ENCODE results near the gene COP1. TPM values are rescaled to one million over a fixed set of nuclear protein-coding genes. Genes with fewer than 3 reads are reported as not detected.

Gene COP1
- total RNA-seq, 2 donors from 2014 or later, result 52.2 to 70.7 TPM

GRCh38 chr1:176144526-176144925, 62.6 kb downstream of the COP1 start:
- intact Hi-C loops (cut with DNase I), result no loop called here
- Histone ChIP-seq H3K27ac (no peak overlapping the region), H3K9me3 (no peaks in the 10 kb centered on the region), H3K27me3 (no peaks in the 10 kb centered on the region), H3K36me3 (no peaks in the 10 kb centered on the region), H3K9ac (ENCODE audit: low read depth in 2 of 2, low read length in 2 of 2) (no peak overlapping the region), H3K4me3 (no peak overlapping the region), H3K4me1 (no peaks in the 10 kb centered on the region)
- DNase-seq, result no peak
- TF ChIP-seq CTCF (IDR thresholded peaks at IDR 0.05), result no peak

GRCh38 chr1:176142973-176143372, 64.1 kb downstream of the COP1 start:
- Histone ChIP-seq H3K9me3 (no peaks in the 10 kb centered on the region), H3K9ac (ENCODE audit: low read depth in 2 of 2, low read length in 2 of 2) (no peak overlapping the region), H3K4me1 (no peaks in the 10 kb centered on the region), H3K4me3 (no peak overlapping the region), H3K27ac (no peak overlapping the region), H3K27me3 (no peaks in the 10 kb centered on the region), H3K36me3 (no peaks in the 10 kb centered on the region)
- no peak for TF ChIP-seq CTCF (IDR thresholded peaks at IDR 0.05)
- intact Hi-C loops (cut with DNase I), result no loop called here
- no peak for DNase-seq

- no peak for DNase-seq
- Histone ChIP-seq H3K4me1 (no peaks in the 10 kb centered on the region), H3K27ac (no peak overlapping the region), H3K27me3 (no peaks in the 10 kb centered on the region), H3K36me3 (no peaks in the 10 kb centered on the region), H3K4me3 (no peak overlapping the region), H3K9ac (ENCODE audit: low read depth in 2 of 2, low read length in 2 of 2) (no peak overlapping the region), H3K9me3 (no peaks in the 10 kb centered on the region)
- intact Hi-C loops (cut with DNase I), result no loop called here
- no peak for TF ChIP-seq CTCF (IDR thresholded peaks at IDR 0.05)
These were observed 65.6 kb downstream of the COP1 start for GRCh38 chr1:176141449-176141848.

- no peak overlapping the region for H3K27ac ChIP-seq
- no peaks in the 10 kb centered on the region for H3K9me3 ChIP-seq
- no peaks in the 10 kb centered on the region for H3K27me3 ChIP-seq
- H3K4me3 ChIP-seq, result no peak overlapping the region
- H3K36me3 ChIP-seq, result no peaks in the 10 kb centered on the region
- no peak for DNase-seq
- H3K9ac ChIP-seq (ENCODE audit: low read depth in 2 of 2, low read length in 2 of 2), result no peak overlapping the region
- no peaks in the 10 kb centered on the region for H3K4me1 ChIP-seq
- intact Hi-C loops (cut with DNase I), result no loop called here
- TF ChIP-seq CTCF (IDR thresholded peaks at IDR 0.05), result no peak
These were observed 70.2 kb downstream of the COP1 start for GRCh38 chr1:176136891-176137290.

- no peak overlapping the region for H3K9ac ChIP-seq (ENCODE audit: low read depth in 2 of 2, low read length in 2 of 2)
- TF ChIP-seq CTCF (IDR thresholded peaks at IDR 0.05), result no peak
- H3K4me1 ChIP-seq, result no peaks in the 10 kb centered on the region
- no peak overlapping the region for H3K27ac ChIP-seq
- no peak overlapping the region for H3K4me3 ChIP-seq
- no peaks in the 10 kb centered on the region for H3K27me3 ChIP-seq
- no peaks in the 10 kb centered on the region for H3K9me3 ChIP-seq
- no peaks in the 10 kb centered on the region for H3K36me3 ChIP-seq
- intact Hi-C loops (cut with DNase I), result no loop called here
- DNase-seq, result no peak
These were observed 72.4 kb downstream of the COP1 start for GRCh38 chr1:176134666-176135065.

- Histone ChIP-seq H3K36me3 (no peaks in the 10 kb centered on the region), H3K27me3 (no peaks in the 10 kb centered on the region), H3K4me1 (no peaks in the 10 kb centered on the region), H3K9ac (ENCODE audit: low read depth in 2 of 2, low read length in 2 of 2) (no peak overlapping the region), H3K4me3 (no peak overlapping the region), H3K9me3 (no peaks in the 10 kb centered on the region), H3K27ac (no peak overlapping the region)
- intact Hi-C loops (cut with DNase I), result no loop called here
- no peak for DNase-seq
- no peak for TF ChIP-seq CTCF (IDR thresholded peaks at IDR 0.05)
These were observed 84.8 kb downstream of the COP1 start for GRCh38 chr1:176122282-176122681.

Data from colonic mucosa (tissue), 4 donors.